GM19468 (cell line): Measurements from ENCODE around the gene PAOX.

Source experiments
- ATAC-seq: cut with Tn5 transposase; IDR thresholded peaks from one replicate; pipeline ENCODE4 v1.9.1; 2021; ENCODE audit warnings: mild to moderate bottlenecking, moderate library complexity, moderate number of reproducible peaks; ENCODE audit not compliant: unreplicated experiment; ENCODE audit errors: extremely low read depth

The PAOX gene

DNA sequence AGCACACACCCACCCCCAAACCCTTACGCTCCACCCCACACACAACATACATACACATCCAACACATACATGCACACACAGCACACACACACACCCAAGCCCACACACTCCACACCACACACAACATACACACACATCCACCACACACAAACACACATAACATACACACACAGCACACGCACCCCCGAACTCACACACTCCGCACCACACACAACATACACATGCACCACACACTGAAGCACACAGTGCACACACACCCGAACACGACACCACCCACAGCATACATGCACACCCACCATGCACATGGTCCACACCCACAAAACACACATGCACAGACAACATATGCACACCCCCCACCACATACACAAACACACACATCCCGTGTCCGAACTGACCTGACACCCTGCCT lies 29.9 kb upstream of the PAOX start:
- ATAC-seq, result no peak

DNA sequence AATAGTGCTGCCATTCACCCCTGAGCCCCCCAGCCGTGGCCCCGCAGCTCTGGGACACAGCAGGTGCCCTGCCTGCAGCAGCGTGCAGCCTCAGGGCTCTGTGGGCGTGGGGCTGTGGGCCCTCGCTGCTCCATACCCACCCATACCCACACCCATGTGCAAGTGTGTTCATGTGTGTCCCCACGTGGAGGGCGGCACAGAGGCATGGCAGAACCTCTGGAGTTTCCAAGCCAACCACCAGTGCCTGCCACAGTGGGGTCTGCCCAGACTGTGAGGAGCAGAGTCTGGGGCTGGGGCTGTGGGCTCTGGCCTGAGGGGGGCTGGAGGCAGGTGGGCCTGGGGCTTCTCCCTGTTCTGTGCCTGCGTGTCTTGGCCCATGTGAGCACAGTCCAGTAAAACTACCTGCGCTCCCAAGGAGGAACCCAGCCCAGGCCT lies 29.5 kb upstream of the PAOX start:
- ATAC-seq, result no peak

DNA sequence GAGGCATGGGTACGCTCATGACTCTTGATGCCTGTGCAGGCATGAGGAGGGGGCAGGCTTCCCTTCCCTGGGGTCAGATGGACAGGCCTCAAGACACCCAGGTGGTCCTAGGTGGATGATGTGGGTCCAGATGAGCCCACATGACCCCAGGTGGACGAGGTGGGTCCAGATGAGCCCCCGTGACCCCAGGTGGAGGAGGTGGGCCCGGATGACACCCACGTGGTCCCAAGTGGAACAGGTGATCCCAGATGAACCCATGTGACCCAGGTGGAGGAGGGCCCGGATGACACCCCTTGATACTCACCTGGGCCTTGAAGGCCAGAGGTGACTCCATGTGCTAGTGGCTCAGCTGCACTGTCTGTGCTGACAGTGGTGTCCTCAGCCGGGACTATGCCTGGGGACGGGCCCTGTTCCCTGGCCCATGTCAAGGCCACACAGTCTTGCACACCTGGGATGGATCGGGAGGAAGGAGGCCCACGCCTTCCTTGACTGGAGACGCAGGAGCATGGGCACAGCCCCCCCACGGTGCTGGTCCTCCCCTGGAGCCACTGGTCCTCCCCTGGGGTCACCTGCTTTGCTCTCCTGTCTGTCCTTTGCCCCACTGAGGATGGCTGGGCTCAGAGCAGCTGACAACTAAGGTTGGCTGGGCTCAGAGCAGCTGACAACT lies 28.6 kb upstream of the PAOX start:
- no peak for ATAC-seq

DNA sequence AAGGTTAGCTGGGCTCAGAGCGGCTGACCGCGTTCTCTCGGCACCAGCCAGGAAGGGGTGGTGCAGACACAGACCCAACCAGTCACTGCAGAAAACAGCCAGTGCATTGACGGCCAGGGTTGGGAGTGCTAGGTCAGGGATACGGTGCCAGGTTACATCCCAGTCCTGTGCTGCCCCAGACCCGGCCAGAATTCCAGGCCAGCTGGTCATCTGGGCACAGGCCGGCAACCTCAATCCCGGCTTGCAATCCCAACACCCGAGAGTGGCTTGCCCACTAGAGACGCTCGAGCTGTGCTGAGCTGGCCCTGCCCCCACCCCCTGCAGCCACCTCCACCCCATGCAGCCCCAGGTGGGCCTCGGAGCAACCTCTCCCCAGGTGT lies 28.1 kb upstream of the PAOX start:
- no peak for ATAC-seq

DNA sequence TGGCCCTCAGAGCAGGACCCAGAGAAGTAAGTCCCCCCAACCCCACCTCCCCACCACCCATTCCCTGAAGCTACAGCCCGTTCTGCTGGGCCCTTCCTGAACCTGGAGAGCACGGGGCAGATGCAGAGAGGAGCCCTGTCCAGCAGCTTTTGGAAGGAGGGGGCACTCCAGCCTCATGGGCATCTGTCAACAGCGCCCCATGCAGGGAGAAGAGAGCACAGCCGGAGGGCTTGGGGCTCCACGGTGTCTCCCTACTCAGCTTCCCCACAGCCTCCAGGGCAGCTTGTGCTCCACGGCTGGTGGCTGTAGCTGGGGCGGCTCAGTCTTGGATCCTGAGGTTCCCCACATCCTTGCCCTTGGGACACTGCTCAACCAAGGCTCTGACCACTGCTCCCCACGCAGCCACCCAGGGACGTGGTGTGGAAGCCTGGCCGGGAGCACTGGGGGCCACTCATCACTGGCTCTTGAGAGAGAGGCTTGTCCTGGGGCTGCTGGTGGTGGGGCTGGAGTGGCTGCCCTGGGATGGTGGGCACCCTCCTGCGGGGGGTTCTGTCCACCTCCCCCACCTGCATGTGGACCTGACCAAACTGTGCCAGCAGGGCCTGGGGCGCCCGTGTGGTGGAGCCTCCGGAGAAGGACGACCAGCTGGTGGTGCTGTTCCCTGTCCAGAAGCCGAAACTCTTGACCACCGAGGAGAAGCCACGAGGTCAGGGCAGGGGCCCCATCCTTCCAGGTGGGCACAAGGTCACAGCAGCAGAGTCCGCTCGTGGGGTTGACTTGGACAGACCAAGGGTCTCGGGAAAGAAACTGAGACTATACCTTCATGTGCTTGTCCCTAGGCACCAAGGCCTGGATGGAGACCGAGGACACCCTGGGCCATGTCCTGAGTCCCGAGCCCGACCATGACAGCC lies 27.4 kb upstream of the PAOX start:
- ATAC-seq, result no peak

DNA sequence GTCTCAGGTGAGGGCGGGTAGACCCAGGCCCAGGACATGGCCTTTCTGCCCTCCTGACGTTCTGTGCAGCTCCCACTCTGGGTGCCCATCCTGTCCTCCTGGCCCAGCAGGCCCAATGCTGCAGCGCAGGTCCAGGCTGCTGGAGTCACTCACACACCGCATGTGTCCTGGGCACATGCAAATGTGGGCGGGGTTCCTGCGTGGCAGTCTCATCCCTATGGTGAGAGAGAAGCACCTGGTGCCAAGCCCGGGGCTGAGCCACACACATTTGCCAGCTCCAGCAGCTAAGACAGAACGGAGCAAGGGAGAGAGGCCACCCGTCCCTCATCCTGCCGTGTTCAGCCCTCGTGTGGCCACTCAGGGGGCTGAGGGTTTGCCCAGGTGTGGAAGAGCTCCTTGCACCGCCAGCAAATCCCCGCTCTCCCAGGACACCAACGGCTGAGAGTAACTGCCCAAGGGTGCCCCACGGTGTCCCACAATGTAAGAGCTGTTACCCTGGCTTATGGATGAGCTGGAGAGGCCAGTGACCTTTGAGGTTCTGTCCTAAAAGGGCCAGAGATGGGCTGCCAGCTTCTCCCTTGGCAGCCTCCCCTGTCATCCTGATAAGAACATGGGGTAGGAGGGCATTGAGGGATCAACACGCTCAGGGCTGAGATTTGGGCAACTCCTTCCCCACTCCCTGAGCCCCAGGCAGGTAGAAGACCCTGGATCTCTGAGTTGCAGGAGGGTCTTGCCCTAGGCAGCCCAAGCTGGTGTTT lies 25.7 kb upstream of the PAOX start:
- no peak for ATAC-seq

DNA sequence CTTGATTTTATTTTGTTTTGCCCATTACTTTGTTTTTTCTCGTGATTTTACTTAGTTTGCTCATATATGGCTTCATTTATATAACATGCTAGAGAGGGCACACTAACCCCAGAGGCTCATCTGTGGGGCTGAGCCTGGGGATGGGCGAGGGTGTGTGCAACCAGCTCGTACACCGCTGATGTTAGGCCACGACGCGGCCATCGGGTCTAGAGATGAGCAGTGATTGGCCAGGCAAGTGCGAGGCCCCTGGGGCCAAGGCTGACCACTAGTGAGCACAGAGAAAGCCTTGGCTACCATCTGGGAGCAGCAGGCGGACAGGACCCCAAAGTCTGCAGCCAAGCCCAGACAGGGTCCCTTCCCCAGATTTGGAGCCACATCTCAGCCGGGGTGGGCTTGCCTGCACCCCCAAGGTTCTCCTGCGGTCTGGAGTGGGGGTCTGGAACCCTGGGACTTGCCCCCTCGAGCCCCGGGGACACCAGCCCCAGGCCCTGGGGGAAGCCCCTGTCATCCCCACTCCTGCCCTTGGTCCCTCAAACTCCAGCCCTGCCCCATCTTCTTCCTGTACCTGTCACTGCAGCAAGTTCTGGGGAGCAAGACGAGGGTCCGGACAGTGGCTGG lies 25.0 kb upstream of the PAOX start:
- no peak for ATAC-seq

DNA sequence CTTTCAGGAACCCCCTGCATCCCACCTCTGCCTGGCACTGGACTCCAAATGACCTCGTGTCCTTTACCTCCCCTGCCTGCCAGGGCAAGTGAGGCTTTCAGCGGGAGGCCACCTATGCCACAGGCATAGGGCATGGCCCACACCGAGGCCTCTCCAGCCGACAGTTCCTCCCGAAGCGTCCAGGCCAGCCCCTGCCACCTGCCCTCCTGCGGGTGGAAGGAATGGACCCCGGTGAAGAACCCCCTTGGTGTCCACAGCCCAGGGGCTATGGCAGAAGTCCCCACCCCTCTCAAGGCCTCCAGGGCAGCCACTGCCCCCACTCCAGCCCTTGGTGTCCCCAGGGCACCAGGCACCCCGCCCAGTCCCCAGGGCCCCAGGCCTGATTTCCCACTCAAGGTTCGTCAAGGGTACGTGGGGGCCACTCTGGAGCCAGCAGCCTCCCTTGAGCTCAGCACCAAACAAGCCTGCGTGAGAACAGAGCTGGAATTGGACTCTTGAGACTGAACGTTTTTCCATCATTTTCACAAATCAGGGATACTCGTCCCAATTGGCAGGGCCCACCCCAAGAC lies 24.3 kb upstream of the PAOX start:
- ATAC-seq, result no peak

DNA sequence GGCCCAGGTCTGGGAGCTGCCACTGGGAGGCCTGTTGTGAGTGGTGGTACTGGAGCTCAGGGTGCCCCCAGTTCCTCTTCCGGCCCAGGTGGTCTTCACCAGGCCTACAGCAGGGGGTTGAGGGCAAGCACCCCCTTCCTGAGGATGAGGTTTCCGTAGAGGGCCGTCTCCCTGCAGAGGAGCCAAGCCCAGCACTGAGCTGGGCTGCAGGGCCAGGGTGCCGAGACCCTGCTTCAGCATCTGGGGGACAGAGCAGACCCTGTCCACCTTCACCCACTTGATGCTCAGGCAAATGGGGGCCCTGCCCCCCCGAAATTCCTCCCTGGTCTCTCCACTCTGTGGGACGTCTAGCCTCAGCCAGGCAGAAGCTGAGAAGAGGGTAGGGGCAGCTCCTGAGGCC lies 23.8 kb upstream of the PAOX start:
- ATAC-seq, result no peak

DNA sequence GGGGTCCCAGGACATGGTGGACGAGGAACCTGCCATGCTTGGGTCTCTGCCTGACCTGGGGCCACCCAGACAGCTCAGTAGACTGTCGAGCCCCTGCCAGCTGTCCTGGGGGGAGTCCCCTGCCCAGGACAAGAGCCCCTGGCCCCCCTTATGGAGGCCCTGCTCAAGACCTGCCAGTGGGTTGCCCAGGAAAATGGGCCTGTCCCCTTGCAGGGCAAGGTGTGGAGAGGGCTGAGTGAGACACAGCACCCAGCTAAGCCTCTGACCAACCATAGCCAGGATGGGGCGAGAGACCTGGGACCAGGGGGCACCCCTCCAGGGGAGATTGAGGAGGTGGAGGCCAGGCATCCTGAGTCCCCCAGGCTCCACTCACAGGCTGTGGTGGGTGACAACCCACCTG lies 23.1 kb upstream of the PAOX start:
- no peak for ATAC-seq

DNA sequence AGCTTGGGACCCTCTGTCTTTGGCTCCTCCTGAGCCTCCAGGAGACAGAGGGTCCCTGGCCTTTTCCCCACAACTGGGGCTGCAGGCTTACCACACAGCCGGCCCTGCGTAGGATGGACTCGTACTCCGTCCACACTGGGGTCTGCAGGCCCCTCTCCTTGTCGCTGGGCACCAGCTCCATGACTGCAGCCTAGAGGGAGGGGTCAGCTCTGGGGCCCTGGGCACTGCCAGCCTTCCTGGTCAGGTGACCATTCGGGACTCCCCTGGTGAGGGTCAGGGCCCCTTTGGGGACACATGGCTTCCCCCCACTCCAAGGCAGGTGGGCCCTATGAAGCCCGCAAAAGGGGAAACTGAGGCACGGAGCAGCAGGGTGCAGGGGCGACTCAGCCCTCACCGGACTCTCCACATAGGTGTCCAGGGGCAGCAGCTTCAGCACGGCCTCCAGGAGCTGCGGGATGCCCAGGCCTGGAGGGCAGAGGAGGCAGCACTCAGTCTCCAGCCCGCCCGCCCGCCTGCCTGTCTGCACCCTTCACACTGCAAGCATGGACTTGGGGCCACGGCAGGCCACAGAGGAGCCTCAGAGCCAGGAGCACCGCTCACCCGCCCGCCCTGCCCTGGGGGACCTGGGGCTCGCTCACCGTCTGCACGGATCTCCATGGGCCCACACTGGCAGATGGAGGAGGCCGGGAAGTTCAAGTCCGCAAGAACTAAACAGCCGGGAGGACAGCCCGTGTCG lies 22.3 kb upstream of the PAOX start:
- ATAC-seq, result no peak

DNA sequence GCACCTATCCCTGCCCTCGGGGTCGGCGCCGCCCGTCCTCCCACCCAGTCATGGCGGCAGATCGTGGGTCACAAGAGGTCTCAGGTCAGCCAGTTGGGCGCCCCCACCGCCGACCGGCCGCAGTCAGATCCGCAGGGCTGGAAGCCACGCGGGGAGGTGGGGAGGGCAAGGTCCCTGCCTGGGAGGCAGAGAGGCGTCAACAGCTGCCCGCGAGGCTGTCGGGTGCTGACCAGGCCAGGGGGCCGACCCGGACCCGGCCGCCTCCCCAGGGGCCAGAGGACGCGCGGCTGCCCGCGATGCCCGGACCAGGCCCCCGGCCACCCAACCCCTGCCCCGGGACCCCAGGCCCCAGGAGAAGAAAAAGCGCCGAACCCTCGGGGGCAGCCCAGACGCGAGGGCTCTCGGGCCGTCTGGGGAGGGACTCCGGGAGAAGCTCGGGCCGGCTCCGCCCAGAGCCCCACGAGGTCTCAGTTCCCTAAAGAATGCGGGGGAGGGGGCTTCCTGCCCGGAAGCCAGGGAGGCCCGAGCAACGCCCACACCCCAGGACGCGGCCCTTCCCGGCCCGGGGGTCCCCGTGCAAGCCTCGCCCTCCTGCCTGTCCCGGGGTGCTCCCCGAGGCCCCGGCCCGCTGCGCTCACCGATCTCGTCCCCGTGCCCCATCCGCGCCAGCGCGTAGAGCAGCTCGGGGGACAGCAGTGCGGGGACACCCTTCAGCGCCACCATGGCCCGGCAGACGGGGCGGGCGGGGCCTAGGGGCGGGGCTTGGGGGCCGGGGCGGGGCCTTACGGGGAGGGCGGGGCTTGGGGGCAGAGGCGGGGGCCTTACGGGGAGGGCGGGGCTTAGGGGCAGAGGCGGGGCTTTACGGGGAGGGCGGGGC lies 21.5 kb upstream of the PAOX start, which contains the start of gene FUOM:
TSS of gene FUOM (minus strand) at position 735 of the 877 bp plus-strand sequence. CDS start at position 723, 12 bp downstream.
- ATAC-seq, result peak; percentile 24

DNA sequence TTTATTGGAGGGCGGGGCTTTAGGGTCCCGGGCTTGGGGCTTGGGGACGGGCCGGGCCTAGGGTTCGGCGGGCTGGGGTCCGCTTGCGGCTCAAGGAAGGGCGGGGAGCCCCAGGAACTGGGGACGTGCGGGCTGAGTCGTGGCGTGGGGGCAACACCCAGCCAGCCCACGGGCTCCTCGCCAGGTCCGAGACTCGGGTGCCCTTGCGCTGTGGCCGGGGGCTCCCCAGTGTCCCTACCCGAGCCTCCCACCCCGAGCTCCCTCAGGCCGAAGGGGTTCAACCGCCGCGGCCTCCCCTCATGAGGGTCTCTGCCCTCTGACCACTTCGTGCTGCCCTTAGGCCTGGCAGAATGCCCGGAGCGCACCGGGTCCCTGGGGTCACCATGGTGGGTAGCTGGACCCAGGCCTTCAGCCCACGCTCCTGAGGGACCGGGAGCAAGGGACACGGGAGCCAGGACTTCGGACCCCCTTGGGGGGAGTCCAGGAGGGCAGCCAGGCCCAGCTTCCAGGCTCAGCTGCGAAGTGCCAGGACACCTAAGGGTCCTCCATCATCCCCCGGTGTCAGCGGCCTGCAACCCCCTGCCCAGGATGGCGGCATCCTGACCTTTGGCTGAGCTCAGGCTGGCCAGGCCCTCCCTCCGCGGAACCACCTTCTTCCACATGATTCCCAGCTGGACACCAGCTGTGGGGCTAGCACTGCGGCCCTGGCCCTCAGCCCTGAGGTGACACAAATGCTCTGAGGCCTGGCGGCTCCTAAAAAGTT lies 20.7 kb upstream of the PAOX start:
- no peak for ATAC-seq

DNA sequence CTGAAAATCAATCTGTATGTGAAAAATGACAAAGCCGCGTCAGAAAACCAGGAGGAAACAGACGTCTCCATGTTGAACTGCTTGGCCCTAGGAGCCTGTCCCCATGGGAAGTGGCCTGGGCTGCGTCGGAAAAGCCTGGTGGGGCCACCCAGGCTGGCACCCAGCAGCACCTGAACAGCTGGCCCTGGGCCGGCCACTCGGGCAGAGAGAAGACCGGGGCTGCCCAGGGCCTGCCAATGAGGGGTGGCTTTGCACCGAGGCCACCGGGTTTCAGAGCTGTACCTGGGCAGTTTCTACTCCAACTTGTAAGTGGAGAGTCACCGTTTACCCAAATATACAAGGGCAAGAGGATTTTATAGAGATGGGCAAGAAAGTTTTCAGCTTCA lies 20.1 kb upstream of the PAOX start:
- no peak for ATAC-seq

DNA sequence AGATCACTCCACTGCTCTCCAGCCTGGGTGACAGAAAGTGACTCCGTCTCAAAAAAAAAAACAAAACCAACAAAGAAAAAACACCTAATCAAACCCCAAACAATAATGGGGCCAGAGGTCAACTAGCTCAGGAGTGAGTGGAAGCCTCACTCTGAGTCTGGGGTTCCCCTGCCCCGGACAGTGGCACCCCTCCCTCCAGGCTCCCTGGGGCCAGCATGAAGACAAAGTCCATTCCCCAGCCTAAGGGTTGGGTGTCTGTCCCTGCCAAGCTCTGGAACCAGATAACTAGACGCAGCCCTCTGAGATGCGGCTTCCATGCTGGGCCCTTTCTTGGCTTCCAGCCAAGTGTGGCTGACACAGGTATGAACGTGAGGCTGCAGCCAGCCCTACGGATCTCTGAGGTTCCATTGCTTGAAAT lies 19.5 kb upstream of the PAOX start:
- no peak for ATAC-seq

DNA sequence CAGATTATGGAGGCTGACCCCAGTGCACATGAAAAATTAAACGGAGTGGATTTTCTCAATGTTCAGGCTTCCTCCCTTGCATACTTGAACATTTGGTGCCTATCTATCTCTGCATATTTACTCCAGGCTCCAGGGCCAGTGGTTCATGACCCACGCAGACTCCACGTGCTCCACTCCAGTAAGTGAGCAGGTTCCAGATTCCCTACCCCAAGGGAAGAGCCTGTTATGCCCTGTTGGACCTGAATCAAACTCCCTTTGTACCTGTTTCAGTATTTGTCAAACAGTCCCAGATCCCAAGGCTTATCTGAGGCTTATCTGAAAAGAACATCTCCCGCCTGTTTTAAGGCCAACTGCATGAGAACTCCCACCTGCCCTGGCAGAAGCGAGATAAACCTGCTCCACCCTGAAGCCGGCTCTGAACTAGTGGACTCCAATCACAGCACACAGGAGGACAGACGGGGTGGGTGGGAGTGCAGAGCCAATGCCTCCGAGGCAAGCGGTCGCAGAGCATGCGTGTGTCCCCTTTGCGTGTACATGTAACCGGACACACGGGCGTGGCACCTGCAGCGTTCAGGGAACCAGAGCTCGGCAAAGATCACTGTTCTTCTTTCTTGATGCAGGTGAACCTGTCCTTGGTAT lies 19.0 kb upstream of the PAOX start:
- no peak for ATAC-seq

DNA sequence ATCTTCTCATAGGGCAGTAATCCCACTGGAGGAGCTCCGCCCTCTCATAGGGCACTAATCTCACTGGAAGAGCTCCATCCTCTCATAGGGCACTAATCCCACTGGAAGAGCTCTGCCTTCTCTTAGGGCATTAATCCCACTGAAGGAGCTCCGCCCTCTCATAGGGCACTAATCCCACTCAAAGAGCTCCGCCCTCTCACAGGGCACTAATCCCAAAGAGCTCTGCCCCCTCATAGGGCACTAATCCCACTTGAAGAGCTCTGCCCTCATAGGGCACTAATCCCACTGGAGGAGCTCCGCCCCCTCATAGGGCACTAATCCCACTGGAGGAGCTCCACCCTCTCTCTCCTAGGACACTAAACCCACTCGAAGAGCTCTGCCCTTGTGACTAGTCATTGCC lies 17.8 kb upstream of the PAOX start:
- ATAC-seq, result no peak
